Measurements from ENCODE around the gene CBFA2T3.

CBFA2T3 gene

DNA sequence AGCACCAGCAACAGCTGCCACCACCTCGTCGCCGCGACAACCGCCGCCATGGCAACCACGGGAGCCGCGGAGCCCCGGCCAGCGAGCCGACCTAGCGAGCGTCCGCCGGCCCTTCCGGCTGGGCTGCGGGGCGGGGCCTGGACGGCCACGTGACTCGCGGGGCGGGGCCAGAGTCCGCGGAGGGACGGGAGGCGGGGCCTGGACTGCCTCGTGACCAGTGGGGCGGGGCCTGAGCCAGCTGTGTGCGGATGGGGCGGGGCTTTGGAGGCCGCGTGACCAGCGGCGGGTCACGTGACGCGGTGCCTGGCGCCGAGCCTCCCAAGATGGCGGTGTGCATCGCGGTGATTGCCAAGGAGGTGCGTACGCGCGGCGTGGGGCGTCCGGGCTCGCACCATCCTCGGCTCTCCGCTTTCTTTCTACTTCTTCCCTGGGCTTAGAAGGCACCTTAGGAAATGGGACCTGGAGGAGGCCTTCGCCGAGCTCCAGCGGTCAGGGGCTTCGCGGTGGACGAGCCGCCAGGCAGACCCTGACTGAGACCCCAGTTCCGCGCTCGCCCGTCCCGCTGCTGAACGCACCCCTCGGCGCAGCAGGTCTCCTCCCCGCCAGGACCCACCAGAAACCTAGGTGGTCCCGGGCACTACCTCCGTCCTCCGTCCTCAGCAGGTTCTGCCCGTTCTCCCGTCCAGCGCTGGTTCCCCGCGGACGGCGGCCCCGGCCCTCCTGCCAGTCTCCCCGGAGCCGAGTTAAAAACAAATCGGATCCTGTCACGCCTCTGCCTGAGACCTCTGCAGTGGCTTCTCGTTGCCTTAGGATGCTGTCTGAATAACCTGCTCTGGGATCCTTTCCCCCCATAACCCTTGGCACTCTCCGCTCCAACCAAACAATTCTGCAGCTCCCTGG, 119.9 kb downstream of the CBFA2T3 start, which contains the start of the genes GALNS and TRAPPC2L:
Gene GALNS (minus strand): TSS at position 120 of the 900 bp plus-strand sequence. CDS start 70 bp downstream, at position 50.
Gene TRAPPC2L (plus strand): TSS at position 300 of the 900 bp plus-strand sequence. CDS start 24 bp downstream, at position 324.
- peaks cover 17 to 35% of the 10 kb centered on the region in 2 donors for H3K36me3 ChIP-seq (ENCODE audit: control insufficient read depth in 1 of 2, insufficient read depth in 2 of 2, low read length in 2 of 2)
- no peaks in the 10 kb centered on the region for H3K27me3 ChIP-seq (ENCODE audit: low read depth, low read length)
- H3K4me3 ChIP-seq (ENCODE audit: low read depth in 1 of 2, low read length in 2 of 2) = peak within 1 kb of the TSS; percentile 95 to 99
- no peaks in the 10 kb centered on the region for H3K9me3 ChIP-seq (ENCODE audit: control insufficient read depth in 1 of 2, low read length in 2 of 2)
- peak within 1 kb of the TSS; percentile 16 for H3K27ac ChIP-seq (ENCODE audit: low read length)
- peaks cover 3 to 30% of the 10 kb centered on the region in 2 donors for H3K4me1 ChIP-seq (ENCODE audit: control insufficient read depth in 1 of 2, insufficient read depth in 2 of 2, low read length in 2 of 2)

DNA sequence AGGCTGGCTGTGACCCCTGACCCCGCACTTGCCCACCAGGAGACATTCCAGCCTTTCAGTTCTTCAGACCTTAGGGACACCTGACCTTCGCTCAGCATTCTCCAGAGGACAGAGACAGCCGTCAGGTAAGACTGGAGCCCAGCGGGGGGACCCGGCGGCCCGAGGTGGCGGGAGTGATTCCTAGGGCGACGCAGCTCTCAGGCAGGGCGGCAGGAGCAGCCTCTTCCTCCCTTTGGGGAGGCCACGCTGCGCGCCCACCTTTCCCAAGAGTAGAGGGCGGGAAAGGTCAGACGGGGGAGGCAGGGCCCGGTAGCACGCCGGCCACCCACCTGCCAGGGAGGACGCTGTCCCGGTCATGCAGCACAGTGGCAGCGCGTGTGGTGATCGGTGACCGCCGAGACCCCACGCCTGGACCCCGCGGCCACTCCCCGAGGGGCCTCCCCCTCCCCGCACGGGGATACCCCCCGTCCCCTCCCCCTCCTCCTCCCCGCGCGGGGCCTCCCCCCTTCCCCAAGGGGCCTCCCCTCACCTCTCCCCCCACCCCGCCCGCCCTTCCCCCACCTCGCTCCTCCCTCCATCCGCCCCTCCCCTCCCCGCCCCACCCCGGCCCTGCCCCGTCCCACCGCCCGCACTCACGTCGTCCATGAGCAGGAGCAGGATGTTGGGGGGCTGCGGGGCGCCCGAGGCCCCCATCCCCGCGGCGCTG, 120.7 kb downstream of the CBFA2T3 start:
- Histone ChIP-seq H3K36me3 (ENCODE audit: control insufficient read depth in 1 of 2, insufficient read depth in 2 of 2, low read length in 2 of 2) (peaks cover 16 to 27% of the 10 kb centered on the region in 2 donors), H3K27ac (ENCODE audit: low read length) (no peak overlapping the region), H3K9me3 (ENCODE audit: control insufficient read depth in 1 of 2, low read length in 2 of 2) (no peaks in the 10 kb centered on the region), H3K4me3 (ENCODE audit: low read depth in 1 of 2, low read length in 2 of 2) (peak overlapping the region in 1 of 2 donors; percentile 99), H3K27me3 (ENCODE audit: low read depth, low read length) (no peaks in the 10 kb centered on the region), H3K4me1 (ENCODE audit: control insufficient read depth in 1 of 2, insufficient read depth in 2 of 2, low read length in 2 of 2) (peaks cover 3 to 30% of the 10 kb centered on the region in 2 donors)

DNA sequence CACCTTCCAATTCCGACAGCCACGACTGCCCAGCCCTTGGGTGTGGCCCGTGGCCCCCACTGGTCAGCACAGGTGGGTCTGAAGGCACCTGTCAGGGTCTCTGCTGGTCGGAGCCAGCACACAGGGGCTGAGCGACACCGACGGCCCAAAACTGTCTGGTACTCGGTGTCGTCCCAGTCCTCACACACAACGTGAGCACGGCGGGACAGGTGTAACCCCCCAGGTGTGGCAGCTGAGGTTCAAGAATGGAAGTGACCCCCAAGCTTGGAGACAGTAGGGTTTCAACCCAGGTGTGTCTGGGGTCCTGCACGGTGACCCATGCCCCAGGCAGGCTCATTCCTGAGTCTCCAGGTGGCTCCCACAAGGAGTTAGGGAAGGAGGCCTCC, 121.3 kb downstream of the CBFA2T3 start:
- Histone ChIP-seq H3K4me1 (ENCODE audit: control insufficient read depth in 1 of 2, insufficient read depth in 2 of 2, low read length in 2 of 2) (peaks cover 3 to 30% of the 10 kb centered on the region in 2 donors), H3K36me3 (ENCODE audit: control insufficient read depth in 1 of 2, insufficient read depth in 2 of 2, low read length in 2 of 2) (peaks cover 13 to 22% of the 10 kb centered on the region in 2 donors), H3K27ac (ENCODE audit: low read length) (no peak overlapping the region), H3K9me3 (ENCODE audit: control insufficient read depth in 1 of 2, low read length in 2 of 2) (no peaks in the 10 kb centered on the region), H3K4me3 (ENCODE audit: low read depth in 1 of 2, low read length in 2 of 2) (peak overlapping the region in 1 of 2 donors; percentile 63), H3K27me3 (ENCODE audit: low read depth, low read length) (no peaks in the 10 kb centered on the region)

GRCh38 chr16:88855176-88855575, 121.8 kb downstream of the CBFA2T3 start:
- Histone ChIP-seq H3K36me3 (ENCODE audit: control insufficient read depth in 1 of 2, insufficient read depth in 2 of 2, low read length in 2 of 2) (peaks cover 8 to 16% of the 10 kb centered on the region in 2 donors), H3K27me3 (ENCODE audit: low read depth, low read length) (no peaks in the 10 kb centered on the region), H3K9me3 (ENCODE audit: control insufficient read depth in 1 of 2, low read length in 2 of 2) (no peaks in the 10 kb centered on the region), H3K4me1 (ENCODE audit: control insufficient read depth in 1 of 2, insufficient read depth in 2 of 2, low read length in 2 of 2) (peaks cover 3 to 30% of the 10 kb centered on the region in 2 donors), H3K4me3 (ENCODE audit: low read depth in 1 of 2, low read length in 2 of 2) (no peak overlapping the region), H3K27ac (ENCODE audit: low read length) (no peak overlapping the region)

GRCh38 chr16:88854306-88855111, 122.5 kb downstream of the CBFA2T3 start:
- Histone ChIP-seq H3K4me1 (ENCODE audit: control insufficient read depth in 1 of 2, insufficient read depth in 2 of 2, low read length in 2 of 2) (peaks cover 3 to 30% of the 10 kb centered on the region in 2 donors), H3K27ac (ENCODE audit: low read length) (no peak overlapping the region), H3K36me3 (ENCODE audit: control insufficient read depth in 1 of 2, insufficient read depth in 2 of 2, low read length in 2 of 2) (peaks cover 2 to 9% of the 10 kb centered on the region in 2 donors), H3K9me3 (ENCODE audit: control insufficient read depth in 1 of 2, low read length in 2 of 2) (no peaks in the 10 kb centered on the region), H3K4me3 (ENCODE audit: low read depth in 1 of 2, low read length in 2 of 2) (no peak overlapping the region), H3K27me3 (ENCODE audit: low read depth, low read length) (no peaks in the 10 kb centered on the region)

GRCh38 chr16:88853325-88853941, 123.6 kb downstream of the CBFA2T3 start:
- Histone ChIP-seq H3K4me1 (ENCODE audit: control insufficient read depth in 1 of 2, insufficient read depth in 2 of 2, low read length in 2 of 2) (peaks cover 3 to 29% of the 10 kb centered on the region in 2 donors), H3K4me3 (ENCODE audit: low read depth in 1 of 2, low read length in 2 of 2) (no peak overlapping the region), H3K36me3 (ENCODE audit: control insufficient read depth in 1 of 2, insufficient read depth in 2 of 2, low read length in 2 of 2) (no peaks in the 10 kb centered on the region), H3K9me3 (ENCODE audit: control insufficient read depth in 1 of 2, low read length in 2 of 2) (no peaks in the 10 kb centered on the region), H3K27me3 (ENCODE audit: low read depth, low read length) (no peaks in the 10 kb centered on the region), H3K27ac (ENCODE audit: low read length) (no peak overlapping the region)

GRCh38 chr16:88851616-88852015, 125.4 kb downstream of the CBFA2T3 start:
- no peak overlapping the region for H3K27ac ChIP-seq (ENCODE audit: low read length)
- H3K4me3 ChIP-seq (ENCODE audit: low read depth in 1 of 2, low read length in 2 of 2) = no peak overlapping the region
- H3K27me3 ChIP-seq (ENCODE audit: low read depth, low read length) = no peaks in the 10 kb centered on the region
- H3K9me3 ChIP-seq (ENCODE audit: control insufficient read depth in 1 of 2, low read length in 2 of 2) = no peaks in the 10 kb centered on the region
- H3K4me1 ChIP-seq (ENCODE audit: control insufficient read depth in 1 of 2, insufficient read depth in 2 of 2, low read length in 2 of 2) = peaks cover 3 to 18% of the 10 kb centered on the region in 2 donors
- no peaks in the 10 kb centered on the region for H3K36me3 ChIP-seq (ENCODE audit: control insufficient read depth in 1 of 2, insufficient read depth in 2 of 2, low read length in 2 of 2)

DNA sequence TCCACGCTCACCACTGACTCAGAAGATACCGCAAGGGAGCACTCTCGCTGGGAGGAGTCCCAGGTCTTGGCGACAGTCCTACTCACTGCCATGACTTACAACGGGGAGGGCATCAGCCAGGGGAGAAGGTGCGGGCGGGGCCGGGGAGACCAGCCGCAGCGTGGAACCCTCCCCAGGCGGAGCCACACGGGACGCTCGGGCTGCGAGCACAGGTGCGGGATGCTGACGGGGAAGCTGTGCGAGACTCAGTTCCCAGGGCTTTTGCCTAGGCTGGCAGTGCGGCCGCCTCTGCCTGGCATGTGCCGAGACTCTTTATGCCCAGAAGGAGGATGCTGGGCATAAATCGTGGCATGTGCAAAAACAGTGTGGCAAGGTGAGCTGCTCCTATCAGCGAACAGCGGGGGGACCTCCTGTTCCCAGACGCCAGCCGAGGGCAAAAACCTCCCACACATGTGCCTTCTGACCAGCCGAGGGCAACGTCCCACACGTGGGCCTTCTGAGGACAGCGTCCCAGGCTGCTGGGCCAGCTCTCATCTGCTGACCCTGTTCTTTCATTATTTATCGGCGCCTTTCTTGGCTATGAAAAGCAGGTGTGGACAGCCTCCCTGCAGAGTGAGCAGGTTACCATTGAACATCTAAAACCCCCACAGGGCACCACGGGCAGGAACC, 126.3 kb downstream of the CBFA2T3 start:
- Histone ChIP-seq H3K27me3 (ENCODE audit: low read depth, low read length) (no peaks in the 10 kb centered on the region), H3K4me1 (ENCODE audit: control insufficient read depth in 1 of 2, insufficient read depth in 2 of 2, low read length in 2 of 2) (peaks cover 0 to 12% of the 10 kb centered on the region in 2 donors), H3K9me3 (ENCODE audit: control insufficient read depth in 1 of 2, low read length in 2 of 2) (no peaks in the 10 kb centered on the region), H3K27ac (ENCODE audit: low read length) (no peak overlapping the region), H3K4me3 (ENCODE audit: low read depth in 1 of 2, low read length in 2 of 2) (no peak overlapping the region), H3K36me3 (ENCODE audit: control insufficient read depth in 1 of 2, insufficient read depth in 2 of 2, low read length in 2 of 2) (no peaks in the 10 kb centered on the region)

- no peaks in the 10 kb centered on the region for H3K36me3 ChIP-seq (ENCODE audit: control insufficient read depth in 1 of 2, insufficient read depth in 2 of 2, low read length in 2 of 2)
These were observed 128.4 kb downstream of the CBFA2T3 start for GRCh38 chr16:88848557-88848956.

GRCh38 chr16:88847654-88848053, 129.4 kb downstream of the CBFA2T3 start:
- peaks cover 0 to 3% of the 10 kb centered on the region in 2 donors for H3K36me3 ChIP-seq (ENCODE audit: control insufficient read depth in 1 of 2, insufficient read depth in 2 of 2, low read length in 2 of 2)
- H3K4me3 ChIP-seq (ENCODE audit: low read depth in 1 of 2, low read length in 2 of 2) = no peak overlapping the region
- no peaks in the 10 kb centered on the region for H3K4me1 ChIP-seq (ENCODE audit: control insufficient read depth in 1 of 2, insufficient read depth in 2 of 2, low read length in 2 of 2)
- no peaks in the 10 kb centered on the region for H3K9me3 ChIP-seq (ENCODE audit: control insufficient read depth in 1 of 2, low read length in 2 of 2)
- H3K27ac ChIP-seq (ENCODE audit: low read length) = no peak overlapping the region
- no peaks in the 10 kb centered on the region for H3K27me3 ChIP-seq (ENCODE audit: low read depth, low read length)

More at GRCh38 chr16:88848557-88848956, 128.4 kb downstream of the CBFA2T3 start:
- H3K27ac ChIP-seq (ENCODE audit: low read length) = no peak overlapping the region
- H3K4me1 ChIP-seq (ENCODE audit: control insufficient read depth in 1 of 2, insufficient read depth in 2 of 2, low read length in 2 of 2) = no peaks in the 10 kb centered on the region
- H3K9me3 ChIP-seq (ENCODE audit: control insufficient read depth in 1 of 2, low read length in 2 of 2) = no peaks in the 10 kb centered on the region
- H3K4me3 ChIP-seq (ENCODE audit: low read depth in 1 of 2, low read length in 2 of 2) = no peak overlapping the region
- H3K27me3 ChIP-seq (ENCODE audit: low read depth, low read length) = no peaks in the 10 kb centered on the region

Data from muscle layer of duodenum (tissue), 2 donors.